HEK293 (cell line): ENCODE measurements around the gene WWOX.

ENCODE experiments used
- CTCF ChIA-PET: fragments of 350-600 bp; formaldehyde crosslinking; extraction: SDS; loops from one replicate; lab custom pipeline; 2021; ENCODE audit warnings: antibody characterized with exemption; lab: Yijun Ruan, JAX
- POLR2A ChIA-PET: fragments of 300-600 bp; formaldehyde crosslinking; extraction: SDS; loops from one replicate; lab custom pipeline; 2020; ENCODE audit warnings: antibody characterized with exemption, inconsistent platforms; lab: Yijun Ruan, JAX
- H3K27ac ChIP-seq: fragments of 200-500 bp; sonication (Bioruptor generic); 2 replicates; pipeline ENCODE4 v1.5.1; 2014; ENCODE audit warnings: low read depth, low read length, control low read depth, inconsistent platforms; ENCODE audit errors: extremely low read depth
- H3K36me3 ChIP-seq, 2 experiments: fragments of 200-500 bp in 1 of 2; sonication (Bioruptor generic) in 1 of 2; 1 replicate in 1 of 2; 2 replicates in 1 of 2; pipeline ENCODE4 v1.5.1; 2014 to 2017; ENCODE audit warnings: inconsistent platforms in 2 of 2, low read length in 2 of 2; ENCODE audit not compliant: control insufficient read depth in 2 of 2, insufficient read depth in 1 of 2
- H3K4me1 ChIP-seq: fragments of 200-500 bp; sonication (Bioruptor generic); 2 replicates; pipeline ENCODE4 v1.5.1; 2014; ENCODE audit warnings: mild to moderate bottlenecking, low read length, inconsistent platforms; ENCODE audit not compliant: control insufficient read depth, insufficient read depth
- H3K4me3 ChIP-seq: 2 replicates; pipeline ENCODE4 v1.5.1; 2011; ENCODE audit warnings: low read depth, mild to moderate bottlenecking, control low read depth, low read length, moderate library complexity
- H3K9me3 ChIP-seq: fragments of 200-500 bp; sonication (Bioruptor generic); 2 replicates; pipeline ENCODE4 v1.5.1; 2014; ENCODE audit warnings: low read depth, low read length, inconsistent platforms; ENCODE audit not compliant: control insufficient read depth, insufficient read depth
- CTCF ChIP-seq: fragments of 450-650 bp; formaldehyde crosslinking; IDR thresholded peaks from 2 replicates; pipeline ENCODE4 v1.5.1; 2016; ENCODE audit warnings: missing biosample characterization, missing genetic modification characterization
- EGR2 ChIP-seq: fragments of 450-650 bp; formaldehyde crosslinking; IDR thresholded peaks from 2 replicates; pipeline ENCODE4 v1.5.1; 2016; ENCODE audit warnings: low read depth, missing biosample characterization, missing genetic modification characterization
- GFI1B ChIP-seq: fragments of 450-650 bp; formaldehyde crosslinking; IDR thresholded peaks from 2 replicates; pipeline ENCODE4 v1.5.1; 2016; ENCODE audit warnings: missing biosample characterization, missing genetic modification characterization
- GLI4 ChIP-seq: fragments of 450-650 bp; formaldehyde crosslinking; IDR thresholded peaks from 2 replicates; pipeline ENCODE4 v1.5.1; 2016; ENCODE audit warnings: missing biosample characterization, missing genetic modification characterization
- KLF10 ChIP-seq: fragments of 450-650 bp; IDR thresholded peaks from 2 replicates; pipeline ENCODE4 v1.5.1; 2018; ENCODE audit warnings: missing biosample characterization, mild to moderate bottlenecking, missing genetic modification characterization
- KLF8 ChIP-seq: fragments of 450-650 bp; formaldehyde crosslinking; IDR thresholded peaks from 2 replicates; pipeline ENCODE4 v1.5.1; 2016; ENCODE audit warnings: missing biosample characterization, missing genetic modification characterization
- SP7 ChIP-seq: fragments of 450-650 bp; formaldehyde crosslinking; IDR thresholded peaks from 2 replicates; pipeline ENCODE4 v1.5.1; 2016; ENCODE audit warnings: missing biosample characterization, missing genetic modification characterization
- TRIM28 ChIP-seq: IDR thresholded peaks from 2 replicates; pipeline ENCODE4 v1.6.1; 2011; ENCODE audit warnings: low read length, control low read depth, borderline replicate concordance
- ZBTB26 ChIP-seq: fragments of 450-650 bp; formaldehyde crosslinking; optimal IDR thresholded peaks from 2 replicates; pipeline ENCODE3; 2016; ENCODE audit warnings: missing biosample characterization, mild to moderate bottlenecking, missing genetic modification characterization
- ZBTB44 ChIP-seq: fragments of 450-650 bp; IDR thresholded peaks from 2 replicates; pipeline ENCODE4 v1.5.1; 2018; ENCODE audit warnings: missing biosample characterization, mild to moderate bottlenecking, missing genetic modification characterization
- ZFHX2 ChIP-seq: fragments of 450-650 bp; formaldehyde crosslinking; conservative IDR thresholded peaks from 2 replicates; pipeline ENCODE4 v1.5.1; 2016; ENCODE audit warnings: missing biosample characterization, missing genetic modification characterization
- ZFP3 ChIP-seq: fragments of 450-650 bp; formaldehyde crosslinking; IDR thresholded peaks from 2 replicates; pipeline ENCODE4 v1.5.1; 2016; ENCODE audit warnings: low read depth, missing biosample characterization, missing genetic modification characterization
- ZFP41 ChIP-seq: fragments of 450-650 bp; formaldehyde crosslinking; IDR thresholded peaks from 2 replicates; pipeline ENCODE4 v1.5.1; 2016; ENCODE audit warnings: missing biosample characterization, missing genetic modification characterization, borderline replicate concordance
- ZNF138 ChIP-seq: fragments of 450-650 bp; formaldehyde crosslinking; IDR thresholded peaks from 2 replicates; pipeline ENCODE4 v1.5.1; 2016; ENCODE audit warnings: missing biosample characterization, missing genetic modification characterization, borderline replicate concordance
- ZNF266 ChIP-seq: fragments of 450-650 bp; formaldehyde crosslinking; IDR thresholded peaks from 2 replicates; pipeline ENCODE4 v1.5.1; 2016; ENCODE audit warnings: missing biosample characterization, missing genetic modification characterization, low read depth
- ZNF473 ChIP-seq: fragments of 450-650 bp; formaldehyde crosslinking; IDR thresholded peaks from 2 replicates; pipeline ENCODE4 v1.5.1; 2017; ENCODE audit warnings: missing biosample characterization, missing genetic modification characterization
- ZNF513 ChIP-seq: fragments of 450-650 bp; IDR thresholded peaks from 2 replicates; pipeline ENCODE4 v1.5.1; 2018; ENCODE audit warnings: missing biosample characterization, missing genetic modification characterization
- ZNF561 ChIP-seq: fragments of 450-650 bp; IDR thresholded peaks from 2 replicates; pipeline ENCODE4 v1.5.1; 2018; ENCODE audit warnings: missing biosample characterization, missing genetic modification characterization, borderline replicate concordance
- ZNF692 ChIP-seq: fragments of 450-650 bp; formaldehyde crosslinking; IDR thresholded peaks from 2 replicates; pipeline ENCODE4 v1.5.1; 2016; ENCODE audit warnings: missing biosample characterization, missing genetic modification characterization
- ZSCAN4 ChIP-seq: fragments of 450-650 bp; formaldehyde crosslinking; IDR thresholded peaks from 2 replicates; pipeline ENCODE4 v1.5.1; 2017; ENCODE audit warnings: missing biosample characterization, missing genetic modification characterization

The WWOX gene

GRCh38 chr16:79204486-79204885 is 1105.0 kb downstream of the WWOX start:
- TF ChIP-seq CTCF (tag by site-specific recombination) (no peak), ZNF138 (tag by site-specific recombination) (no peak), ZNF561 (tag by site-specific recombination) (no peak), ZFHX2 (tag by site-specific recombination) (no peak), TRIM28 (no peak), ZBTB44 (no peak), ZFP3 (tag by site-specific recombination) (no peak), ZBTB26 (no peak), ZNF513 (no peak), GLI4 (no peak), EGR2 (tag by site-specific recombination) (no peak), KLF10 (no peak), SP7 (tag by site-specific recombination) (no peak)
- POLR2A ChIA-PET, result no interaction called here
- CTCF ChIA-PET, result interaction anchor here (0.6 kb wide), 1 partner anchor 281 kb away, joined by 3 read pairs; no protein-coding TSS in a partner anchor

GRCh38 chr16:79206889-79207288 is 1107.4 kb downstream of the WWOX start:
- Histone ChIP-seq H3K4me1 (no peaks in the 10 kb centered on the region), H3K9me3 (no peaks in the 10 kb centered on the region), H3K27ac (no peak overlapping the region), H3K36me3 (no peaks in the 10 kb centered on the region), H3K4me3 (no peak overlapping the region)
- CTCF ChIA-PET, result no interaction called here
- TF ChIP-seq KLF8 (tag by site-specific recombination) (no peak), GFI1B (tag by site-specific recombination) (no peak), ZSCAN4 (no peak), ZNF692 (tag by site-specific recombination) (no peak), ZNF266 (tag by site-specific recombination) (no peak), ZFP41 (tag by site-specific recombination) (no peak), ZNF473 (tag by site-specific recombination) (no peak)
- POLR2A ChIA-PET, result no interaction called here

More at GRCh38 chr16:79204486-79204885, 1105.0 kb downstream of the WWOX start:
- Histone ChIP-seq H3K9me3 (no peaks in the 10 kb centered on the region), H3K4me1 (no peaks in the 10 kb centered on the region), H3K4me3 (no peak overlapping the region), H3K27ac (no peak overlapping the region), H3K36me3 (no peaks in the 10 kb centered on the region)
